ENCODE data around the gene HYAL2. TPM values are rescaled to one million over a fixed set of nuclear protein-coding genes. Genes with fewer than 3 reads are reported as not detected.

HYAL2 gene
- total and polyA plus RNA-seq, 2 donors from 2014 or later = 93.2 to 142 TPM

DNA sequence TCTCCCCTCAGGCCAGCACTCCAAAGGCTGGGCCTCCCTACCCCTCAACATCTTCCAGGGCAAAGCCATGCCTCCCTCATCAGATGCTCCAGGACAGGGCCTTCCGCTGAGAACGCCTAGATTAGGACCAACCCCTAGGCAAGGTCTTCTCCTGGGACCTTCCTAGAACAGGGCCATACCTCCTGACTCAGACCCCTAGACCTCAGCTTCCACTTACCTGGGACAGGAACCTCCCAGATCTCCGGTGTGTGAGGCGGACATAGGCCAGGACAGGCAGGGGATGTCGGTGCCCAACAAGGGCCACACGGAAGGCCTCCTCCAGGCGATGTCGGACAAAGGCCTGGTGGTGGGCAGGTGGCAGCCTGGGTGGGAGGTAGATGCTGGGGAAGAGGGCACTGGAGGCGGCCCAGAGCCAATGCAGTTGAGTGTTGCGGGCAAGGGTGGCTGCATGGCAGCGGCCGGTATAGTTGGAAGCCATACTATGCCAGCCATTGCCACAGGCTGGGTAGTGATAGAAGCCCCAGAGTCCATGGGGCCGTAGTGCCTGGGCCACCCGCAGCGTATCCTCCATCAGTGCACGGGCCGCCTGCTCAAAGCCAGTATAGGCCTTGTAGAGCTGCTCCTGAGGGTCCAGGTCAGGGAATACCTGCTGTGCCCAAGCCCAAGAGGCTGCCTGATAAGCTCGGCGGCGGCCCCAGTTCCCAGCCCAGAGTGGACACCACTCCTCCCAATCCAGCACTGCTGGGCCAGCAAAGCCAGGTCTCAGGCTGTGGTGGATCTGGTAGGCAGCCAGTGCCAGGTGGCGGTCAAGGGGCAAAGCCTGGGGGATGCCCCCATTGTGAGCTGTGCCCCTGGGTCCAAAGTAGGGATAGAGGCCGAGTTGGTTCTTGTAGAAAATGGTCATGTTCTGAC lies 27.8 kb downstream of the HYAL2 start:
- intact Hi-C loops (cut with DNase I) = no loop called here

DNA sequence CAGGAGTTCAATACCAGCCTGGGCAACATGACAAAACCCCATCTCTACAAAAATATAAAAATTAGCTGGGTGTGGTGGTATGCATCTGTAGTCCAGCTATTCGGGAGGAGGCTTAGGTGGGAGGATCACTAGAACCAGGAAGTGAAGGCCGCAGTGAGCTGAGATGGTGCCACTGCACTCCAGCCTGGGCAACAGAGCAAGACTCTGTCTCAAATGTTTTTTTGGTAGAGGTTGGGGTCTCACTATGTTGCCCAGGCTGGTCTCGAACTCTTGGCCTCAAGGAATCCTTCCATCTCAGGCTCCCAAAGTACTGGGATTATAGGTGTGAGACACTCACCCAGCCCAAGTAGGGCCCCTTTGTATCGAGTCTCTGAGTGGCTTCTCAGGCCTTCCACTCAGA lies 28.5 kb downstream of the HYAL2 start:
- no peak overlapping the region for H3K27ac ChIP-seq (ENCODE audit: low read depth in 2 of 2, low read length in 2 of 2)
- TF ChIP-seq, protein P1, sequence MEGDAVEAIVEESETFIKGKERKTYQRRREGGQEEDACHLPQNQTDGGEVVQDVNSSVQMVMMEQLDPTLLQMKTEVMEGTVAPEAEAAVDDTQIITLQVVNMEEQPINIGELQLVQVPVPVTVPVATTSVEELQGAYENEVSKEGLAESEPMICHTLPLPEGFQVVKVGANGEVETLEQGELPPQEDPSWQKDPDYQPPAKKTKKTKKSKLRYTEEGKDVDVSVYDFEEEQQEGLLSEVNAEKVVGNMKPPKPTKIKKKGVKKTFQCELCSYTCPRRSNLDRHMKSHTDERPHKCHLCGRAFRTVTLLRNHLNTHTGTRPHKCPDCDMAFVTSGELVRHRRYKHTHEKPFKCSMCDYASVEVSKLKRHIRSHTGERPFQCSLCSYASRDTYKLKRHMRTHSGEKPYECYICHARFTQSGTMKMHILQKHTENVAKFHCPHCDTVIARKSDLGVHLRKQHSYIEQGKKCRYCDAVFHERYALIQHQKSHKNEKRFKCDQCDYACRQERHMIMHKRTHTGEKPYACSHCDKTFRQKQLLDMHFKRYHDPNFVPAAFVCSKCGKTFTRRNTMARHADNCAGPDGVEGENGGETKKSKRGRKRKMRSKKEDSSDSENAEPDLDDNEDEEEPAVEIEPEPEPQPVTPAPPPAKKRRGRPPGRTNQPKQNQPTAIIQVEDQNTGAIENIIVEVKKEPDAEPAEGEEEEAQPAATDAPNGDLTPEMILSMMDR (IDR thresholded peaks at IDR 0.05; ENCODE audit: borderline replicate concordance, extremely low read depth, insufficient read depth) = no peak
- no peaks in the 10 kb centered on the region for H3K27me3 ChIP-seq (ENCODE audit: control insufficient read depth, insufficient read depth, low read length)
- H3K36me3 ChIP-seq (ENCODE audit: control insufficient read depth in 2 of 3, insufficient read depth in 3 of 3, low read length in 3 of 3) = peaks cover 0 to 10% (median 0%) of the 10 kb centered on the region in 3 donors
- intact Hi-C loops (cut with DNase I) = no loop called here
- FAIRE-seq (no peak), DNase-seq (no peak)
- H3K9ac ChIP-seq (ENCODE audit: low read length in 3 of 3) = no peak overlapping the region
- no peaks in the 10 kb centered on the region for H3K9me3 ChIP-seq (ENCODE audit: control insufficient read depth in 2 of 3, insufficient read depth in 1 of 3, low read length in 3 of 3)
- no peak overlapping the region for H3K4me3 ChIP-seq (ENCODE audit: low read length in 3 of 3)
- H3K4me1 ChIP-seq (ENCODE audit: control insufficient read depth in 2 of 3, insufficient read depth in 2 of 3, low read depth in 1 of 3, low read length in 3 of 3) = peaks cover 3 to 24% (median 24%) of the 10 kb centered on the region in 3 donors

More for the DNA sequence above, 27.8 kb downstream of the HYAL2 start:
- peaks cover 3 to 26% (median 25%) of the 10 kb centered on the region in 3 donors for H3K4me1 ChIP-seq (ENCODE audit: control insufficient read depth in 2 of 3, insufficient read depth in 2 of 3, low read depth in 1 of 3, low read length in 3 of 3)
- no peaks in the 10 kb centered on the region for H3K27me3 ChIP-seq (ENCODE audit: control insufficient read depth, insufficient read depth, low read length)
- FAIRE-seq (no peak), DNase-seq (peak in 1 of 5 donors; percentile 44)
- peaks cover 0 to 3% (median 0%) of the 10 kb centered on the region in 3 donors for H3K36me3 ChIP-seq (ENCODE audit: control insufficient read depth in 2 of 3, insufficient read depth in 3 of 3, low read length in 3 of 3)
- no peak overlapping the region for H3K9ac ChIP-seq (ENCODE audit: low read length in 3 of 3)
- H3K9me3 ChIP-seq (ENCODE audit: control insufficient read depth in 2 of 3, insufficient read depth in 1 of 3, low read length in 3 of 3) = no peaks in the 10 kb centered on the region
- H3K4me3 ChIP-seq (ENCODE audit: low read length in 3 of 3) = no peak overlapping the region
- H3K27ac ChIP-seq (ENCODE audit: low read depth in 2 of 2, low read length in 2 of 2) = no peak overlapping the region
- TF ChIP-seq, protein P1 (IDR thresholded peaks at IDR 0.05; ENCODE audit: borderline replicate concordance, extremely low read depth, insufficient read depth) = no peak

DNA sequence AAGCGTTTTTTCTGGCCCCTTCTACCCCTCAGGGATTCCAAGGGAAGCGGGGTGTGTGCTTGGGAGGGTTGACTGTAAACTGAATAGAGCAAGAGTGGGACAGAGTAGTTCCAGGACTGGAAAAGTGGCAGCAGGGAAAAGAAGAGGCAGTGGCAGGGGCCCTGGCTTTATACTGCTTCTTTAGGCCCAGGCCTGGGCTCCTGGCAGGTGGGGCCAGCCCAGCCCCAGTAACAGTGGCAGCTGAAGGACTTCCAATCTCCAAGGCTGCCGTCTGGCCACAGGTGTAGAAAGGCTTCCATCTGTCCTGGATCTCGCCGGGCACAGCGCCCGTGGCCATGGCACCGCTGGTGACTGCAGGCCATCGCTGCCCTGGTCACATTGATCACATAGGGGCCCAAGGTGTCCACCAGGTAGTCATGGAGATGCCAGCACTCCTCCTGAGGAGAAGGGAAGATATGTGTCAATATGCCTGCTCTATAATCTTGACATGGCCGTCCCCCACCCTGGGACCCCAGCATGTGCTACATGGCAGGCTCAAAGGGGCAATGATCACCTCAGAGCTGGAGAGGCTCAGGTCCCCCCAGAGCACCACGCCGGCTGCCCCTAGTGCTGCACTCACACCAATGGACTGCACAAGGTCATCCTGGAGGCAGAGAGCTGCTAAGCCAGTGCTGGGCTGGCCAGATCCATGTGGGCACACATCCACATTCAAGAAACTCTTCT lies 29.3 kb downstream of the HYAL2 start:
- Histone ChIP-seq H3K27me3 (ENCODE audit: control insufficient read depth, insufficient read depth, low read length) (no peaks in the 10 kb centered on the region), H3K27ac (ENCODE audit: low read depth in 2 of 2, low read length in 2 of 2) (peak overlapping the region; percentile 78 to 88), H3K36me3 (ENCODE audit: control insufficient read depth in 2 of 3, insufficient read depth in 3 of 3, low read length in 3 of 3) (peaks cover 0 to 18% (median 6%) of the 10 kb centered on the region in 3 donors), H3K4me1 (ENCODE audit: control insufficient read depth in 2 of 3, insufficient read depth in 2 of 3, low read depth in 1 of 3, low read length in 3 of 3) (peaks cover 3 to 21% (median 16%) of the 10 kb centered on the region in 3 donors), H3K9me3 (ENCODE audit: control insufficient read depth in 2 of 3, insufficient read depth in 1 of 3, low read length in 3 of 3) (no peaks in the 10 kb centered on the region), H3K4me3 (ENCODE audit: low read length in 3 of 3) (peak overlapping the region in 1 of 3 donors; percentile 88), H3K9ac (ENCODE audit: low read length in 3 of 3) (peak overlapping the region in 1 of 3 donors; percentile 84)
- FAIRE-seq (no peak), DNase-seq (peak in 1 of 5 donors; percentile 62)
- TF ChIP-seq, protein P1 (IDR thresholded peaks at IDR 0.05; ENCODE audit: borderline replicate concordance, extremely low read depth, insufficient read depth) = no peak
- intact Hi-C loops (cut with DNase I) = no loop called here
